Hepatocyte (in vitro differentiated cells): ENCODE data around the gene KLK15. TPM values are rescaled to one million over a fixed set of nuclear protein-coding genes. Genes with fewer than 3 reads are reported as not detected.

Experiments
- DNase-seq: peaks from one replicate; pipeline ENCODE4 v3.0.0-alpha.2; 2016; ENCODE audit warnings: low spot score
- H2AFZ ChIP-seq: fragments of 200-600 bp; sonication (generic); 2 replicates; pipeline ENCODE4 v1.6.0; 2016; ENCODE audit warnings: antibody characterized with exemption, mild to moderate bottlenecking
- H3K27ac ChIP-seq: fragments of 200-600 bp; sonication (generic); 2 replicates; pipeline ENCODE4 v1.5.1; 2016; ENCODE audit warnings: mild to moderate bottlenecking
- H3K27me3 ChIP-seq: fragments of 200-600 bp; sonication (generic); 2 replicates; pipeline ENCODE4 v1.6.1; 2016
- H3K36me3 ChIP-seq: fragments of 200-600 bp; sonication (generic); replicated peaks from 2 replicates; pipeline ENCODE4 v1.5.1; 2016; ENCODE audit warnings: low read depth; ENCODE audit not compliant: insufficient read depth
- H3K4me1 ChIP-seq: fragments of 200-600 bp; sonication (generic); 2 replicates; pipeline ENCODE4 v1.5.1; 2016; ENCODE audit warnings: mild to moderate bottlenecking, moderate library complexity; ENCODE audit not compliant: insufficient read depth
- H3K4me2 ChIP-seq: fragments of 200-600 bp; sonication (generic); 2 replicates; pipeline ENCODE4 v1.6.0; 2016
- H3K4me3 ChIP-seq: fragments of 200-600 bp; sonication (generic); 2 replicates; pipeline ENCODE4 v1.5.1; 2016; ENCODE audit warnings: mild to moderate bottlenecking
- H3K79me2 ChIP-seq: fragments of 200-600 bp; sonication (generic); 2 replicates; pipeline ENCODE4 v1.6.0; 2017; ENCODE audit warnings: mild to moderate bottlenecking
- H3K9me2 ChIP-seq: fragments of 200-600 bp; sonication (generic); replicated peaks from 2 replicates; pipeline ENCODE4 v1.6.0; 2017; ENCODE audit warnings: mild to moderate bottlenecking; ENCODE audit not compliant: insufficient read depth
- H3K9me3 ChIP-seq: fragments of 200-600 bp; sonication (generic); 2 replicates; pipeline ENCODE4 v1.5.1; 2016; ENCODE audit warnings: low read depth, mild to moderate bottlenecking
- H4K20me1 ChIP-seq: fragments of 200-600 bp; sonication (generic); 2 replicates; pipeline ENCODE4 v1.6.0; 2016; ENCODE audit warnings: mild to moderate bottlenecking; ENCODE audit not compliant: insufficient read depth, poor library complexity, severe bottlenecking
- CTCF ChIP-seq: fragments of 200-600 bp; sonication (generic); IDR thresholded peaks from 2 replicates; pipeline ENCODE4 v1.5.1; 2016; ENCODE audit warnings: antibody characterized with exemption, mild to moderate bottlenecking; ENCODE audit not compliant: poor library complexity
- EZH2 ChIP-seq: fragments of 200-600 bp; sonication (generic); IDR thresholded peaks from 2 replicates; pipeline ENCODE4 v1.6.1; 2016; ENCODE audit warnings: antibody characterized with exemption, mild to moderate bottlenecking, borderline replicate concordance
- EZH2phosphoT487 ChIP-seq: fragments of 200-600 bp; sonication (generic); IDR thresholded peaks from one replicate; pipeline ENCODE4 v1.6.1; 2018; ENCODE audit warnings: antibody characterized with exemption, mild to moderate bottlenecking, low read depth, moderate library complexity; ENCODE audit not compliant: unreplicated experiment, severe bottlenecking
- WGBS: methylation state at CpG from one replicate; pipeline ENCODE4 v1.1.6; 2016; ENCODE audit warnings: low lambda C conversion rate; ENCODE audit errors: missing lambda C conversion rate; 5-methylcytosine and 5-hydroxymethylcytosine counted together
- polyA plus RNA-seq: library from polyadenylated mRNA; unstranded; fragments of >200 nt; fragmentation: Nextera tagmentation; extraction: Ambion mirVana; gene quantifications from 2 replicates; pipeline ENCODE4 v1.2.1, GENCODE V29; 2016
- total RNA-seq: library from RNA; depleted of rRNA; stranded (reverse); fragments of >200 nt; gene quantifications from 2 replicates; pipeline ENCODE4 v1.2.3, GENCODE V29; 2014

KLK15 gene, protein sequence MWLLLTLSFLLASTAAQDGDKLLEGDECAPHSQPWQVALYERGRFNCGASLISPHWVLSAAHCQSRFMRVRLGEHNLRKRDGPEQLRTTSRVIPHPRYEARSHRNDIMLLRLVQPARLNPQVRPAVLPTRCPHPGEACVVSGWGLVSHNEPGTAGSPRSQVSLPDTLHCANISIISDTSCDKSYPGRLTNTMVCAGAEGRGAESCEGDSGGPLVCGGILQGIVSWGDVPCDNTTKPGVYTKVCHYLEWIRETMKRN
- not detected in 2 replicates for total RNA-seq
- polyA plus RNA-seq = not detected in 2 replicates

- Histone ChIP-seq H3K4me3 (no peak within 1 kb of the TSS), H3K9me3 (no peaks in the 10 kb centered on the region), H3K9me2 (no peaks in the 10 kb centered on the region), H3K27ac (no peak within 1 kb of the TSS), H3K4me1 (peaks cover 6% of the 10 kb centered on the region), H3K4me2 (no peak within 1 kb of the TSS), H3K27me3 (no peaks in the 10 kb centered on the region), H4K20me1 (no peaks in the 10 kb centered on the region), H3K79me2 (no peaks in the 10 kb centered on the region), H3K36me3 (no peaks in the 10 kb centered on the region), H2AFZ (no peak within 1 kb of the TSS)
- WGBS = 85% methylated on average over 8 of the region's 8 CpGs
- TF ChIP-seq EZH2 = no peak
- no peak for TF ChIP-seq CTCF
- TF ChIP-seq EZH2phosphoT487 = no peak
- no peak for DNase-seq
Measured at GRCh38 chr19:50833117-50833801, at the start of gene KLK15. Gene KLK15, minus strand, starts transcription at chr19:50833574. Its CDS starts 2,082 bp downstream, at chr19:50831492.

- H3K9me2 ChIP-seq = no peaks in the 10 kb centered on the region
- H2AFZ ChIP-seq = no peak overlapping the region
- no peak overlapping the region for H3K4me3 ChIP-seq
- H3K27me3 ChIP-seq = peaks cover 18% of the 10 kb centered on the region
- H3K4me1 ChIP-seq = no peaks in the 10 kb centered on the region
- WGBS = 65% methylated on average over 3 of the region's 3 CpGs
- no peak overlapping the region for H3K4me2 ChIP-seq
- H3K9me3 ChIP-seq = no peaks in the 10 kb centered on the region
- TF ChIP-seq CTCF (no peak), EZH2 (no peak), EZH2phosphoT487 (no peak)
- no peaks in the 10 kb centered on the region for H3K79me2 ChIP-seq
- H3K36me3 ChIP-seq = no peaks in the 10 kb centered on the region
- H4K20me1 ChIP-seq = no peaks in the 10 kb centered on the region
- H3K27ac ChIP-seq = no peak overlapping the region
- DNase-seq = no peak
Measured at GRCh38 chr19:50882188-50882587, 48.8 kb upstream of the KLK15 start.

DNA sequence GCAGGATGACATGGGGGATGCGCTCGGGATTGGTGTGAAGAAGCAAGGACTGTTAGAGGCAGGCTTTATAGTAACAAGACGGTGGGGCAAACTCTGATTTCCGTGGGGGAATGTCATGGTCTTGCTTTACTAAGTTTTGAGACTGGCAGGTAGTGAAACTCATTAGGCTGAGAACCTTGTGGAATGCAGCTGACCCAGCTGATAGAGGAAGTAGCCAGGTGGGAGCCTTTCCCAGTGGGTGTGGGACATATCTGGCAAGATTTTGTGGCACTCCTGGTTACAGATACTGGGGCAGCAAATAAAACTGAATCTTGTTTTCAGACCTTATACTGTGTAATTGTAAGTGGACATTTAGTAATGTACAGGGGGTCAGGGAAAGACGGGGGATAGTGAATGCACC, 46.9 kb upstream of the KLK15 start:
- Histone ChIP-seq H3K4me1 (no peaks in the 10 kb centered on the region), H4K20me1 (no peaks in the 10 kb centered on the region), H3K4me2 (no peak overlapping the region), H3K36me3 (no peaks in the 10 kb centered on the region), H3K79me2 (no peaks in the 10 kb centered on the region), H3K27me3 (peaks cover 20% of the 10 kb centered on the region), H2AFZ (no peak overlapping the region), H3K9me2 (no peaks in the 10 kb centered on the region), H3K27ac (no peak overlapping the region), H3K9me3 (no peaks in the 10 kb centered on the region), H3K4me3 (no peak overlapping the region)
- no peak for TF ChIP-seq CTCF
- TF ChIP-seq EZH2phosphoT487 = no peak
- TF ChIP-seq EZH2 = no peak
- WGBS = 74% methylated on average over 5 of the region's 5 CpGs
- no peak for DNase-seq
